GM19467 (cell line): Measurements from ENCODE around the gene PSTPIP1.

Source experiments
- ATAC-seq: cut with Tn5 transposase; IDR thresholded peaks from one replicate; pipeline ENCODE4 v1.9.1; 2021; ENCODE audit warnings: mild to moderate bottlenecking, moderate library complexity; ENCODE audit not compliant: unreplicated experiment

The PSTPIP1 gene

DNA sequence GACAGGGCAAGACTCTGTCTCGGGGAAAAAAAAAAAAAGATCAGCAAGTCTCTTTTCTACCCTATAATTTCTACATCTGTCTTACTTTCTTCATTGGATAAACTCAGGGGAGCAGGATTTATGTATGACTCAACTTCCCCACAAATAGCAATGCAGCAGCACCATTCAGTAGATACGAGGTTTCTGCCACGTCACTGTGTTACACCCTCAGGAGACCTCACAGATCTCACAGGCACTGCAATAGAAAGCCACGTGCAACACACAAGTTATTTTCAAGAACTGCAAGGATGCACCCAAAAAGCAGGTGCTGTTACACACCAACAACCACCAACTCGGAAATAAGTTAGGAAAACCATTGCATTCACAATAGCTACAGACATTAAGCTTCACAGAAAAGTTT, 45.7 kb downstream of the PSTPIP1 start:
- no peak for ATAC-seq

- ATAC-seq: no peak
These were observed 47.5 kb downstream of the PSTPIP1 start for GRCh38 chr15:77042245-77042919.

- ATAC-seq: no peak
These were observed 48.3 kb downstream of the PSTPIP1 start for GRCh38 chr15:77042955-77043920.

- ATAC-seq: no peak
These were observed 49.5 kb downstream of the PSTPIP1 start for GRCh38 chr15:77044228-77045042.

DNA sequence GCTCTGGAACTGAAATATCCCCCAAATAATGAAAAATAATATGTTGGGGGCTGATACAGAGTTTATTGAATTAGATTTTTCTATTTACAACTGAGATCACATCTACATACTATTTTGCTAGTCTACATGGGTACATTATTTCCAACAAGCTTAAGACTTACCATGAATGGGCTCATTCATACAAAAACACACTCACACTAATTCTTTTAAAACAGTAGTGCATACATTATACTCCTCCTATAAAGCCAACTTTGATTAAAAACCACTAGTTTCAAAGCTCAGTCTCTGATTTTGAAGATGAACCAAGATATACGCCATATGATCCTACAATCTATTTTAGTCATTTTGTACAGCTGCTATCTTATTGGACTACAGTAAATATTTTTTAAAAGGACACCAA, 51.1 kb downstream of the PSTPIP1 start:
- ATAC-seq: no peak

GRCh38 chr15:77046704-77047412, 51.9 kb downstream of the PSTPIP1 start:
- no peak for ATAC-seq

DNA sequence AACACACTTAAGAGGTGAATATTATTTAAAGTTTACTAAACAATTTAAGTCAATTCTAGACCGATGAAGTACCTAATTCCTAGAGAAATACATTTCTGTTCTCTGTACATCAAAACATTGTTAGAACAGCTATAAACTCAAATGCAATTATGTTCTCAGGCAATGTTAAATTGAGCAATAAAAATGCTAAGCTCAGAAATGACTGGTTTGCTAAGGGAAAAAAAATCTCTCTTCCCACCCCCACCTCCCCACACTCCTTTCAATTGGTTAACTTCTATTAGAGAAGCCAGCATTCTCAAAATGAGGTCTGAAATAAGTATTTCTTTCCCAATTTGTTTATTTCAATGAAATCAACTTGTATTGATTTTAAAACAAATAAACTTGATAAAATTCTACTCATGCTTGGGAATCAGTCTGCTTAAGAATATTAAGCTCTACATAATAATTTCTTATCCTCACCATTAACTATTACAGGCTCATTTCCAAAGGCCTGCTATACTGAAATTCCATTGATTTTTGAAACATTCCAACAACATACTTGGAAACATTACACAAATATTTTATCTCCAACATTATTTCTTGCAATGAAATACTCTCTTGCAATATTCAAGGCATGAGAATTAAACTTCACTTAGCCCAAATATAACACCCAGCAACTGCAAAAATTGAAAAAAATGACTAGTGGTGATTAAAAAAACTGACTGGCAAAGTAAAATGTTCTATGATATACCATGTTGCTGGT, 53.4 kb downstream of the PSTPIP1 start:
- ATAC-seq: no peak

DNA sequence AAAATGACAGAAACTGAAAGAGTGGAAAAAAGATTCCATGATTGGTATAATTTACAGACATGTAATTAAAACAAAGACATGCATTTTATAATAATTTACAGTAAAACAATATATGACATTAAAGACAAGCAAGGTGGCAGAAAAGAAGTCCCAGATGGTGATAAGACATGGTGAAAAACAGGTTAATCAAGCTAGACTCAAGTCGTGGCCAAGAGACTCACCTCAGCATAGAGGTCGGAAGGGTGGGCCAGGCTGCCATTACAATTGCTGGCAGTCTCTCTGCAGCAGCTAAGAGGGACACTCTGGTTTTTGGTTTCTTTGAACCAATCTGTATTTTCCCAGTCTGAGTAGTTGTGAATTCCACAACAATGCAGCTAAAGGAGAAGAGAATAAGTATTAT, 57.6 kb downstream of the PSTPIP1 start:
- ATAC-seq: no peak

DNA sequence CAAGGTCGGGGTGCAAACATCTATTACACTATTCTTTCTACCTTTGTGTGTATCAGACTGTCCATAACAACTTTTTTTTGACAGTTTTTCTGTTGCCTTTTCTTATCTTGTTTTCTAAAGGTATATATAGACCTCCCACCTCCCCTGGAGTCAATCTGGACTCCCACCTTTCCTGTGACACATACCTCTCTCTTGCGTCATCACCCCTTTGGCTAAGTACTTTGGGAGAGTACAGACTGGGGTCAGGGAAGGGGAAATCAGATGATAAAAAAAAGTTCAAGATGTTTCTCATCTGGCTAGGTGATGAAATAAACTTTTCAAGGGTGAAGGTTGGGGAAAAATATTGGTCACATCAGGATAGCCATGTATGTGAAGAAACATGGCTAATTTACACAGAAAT, 58.8 kb downstream of the PSTPIP1 start:
- ATAC-seq: no peak

DNA sequence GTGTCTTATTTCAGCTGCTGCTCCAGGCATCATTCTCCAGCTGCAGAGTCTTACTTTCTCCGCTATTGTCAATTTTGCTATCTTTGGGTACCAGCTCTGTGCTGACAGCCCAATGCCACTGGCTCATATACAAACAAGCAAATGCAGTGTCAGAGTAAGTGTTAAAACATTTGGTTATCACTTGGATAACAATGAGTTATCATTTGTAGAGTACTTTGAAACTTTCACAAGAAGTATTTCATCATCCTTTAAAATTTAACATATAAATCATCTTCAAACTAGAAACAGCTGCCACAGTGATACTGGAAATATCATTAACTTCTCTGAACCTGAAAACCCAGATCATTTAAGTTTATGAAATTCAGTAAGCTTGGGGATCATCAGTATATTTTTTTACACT, 62.1 kb downstream of the PSTPIP1 start:
- no peak for ATAC-seq

- no peak for ATAC-seq
These were observed 62.8 kb downstream of the PSTPIP1 start for GRCh38 chr15:77057685-77058084.

DNA sequence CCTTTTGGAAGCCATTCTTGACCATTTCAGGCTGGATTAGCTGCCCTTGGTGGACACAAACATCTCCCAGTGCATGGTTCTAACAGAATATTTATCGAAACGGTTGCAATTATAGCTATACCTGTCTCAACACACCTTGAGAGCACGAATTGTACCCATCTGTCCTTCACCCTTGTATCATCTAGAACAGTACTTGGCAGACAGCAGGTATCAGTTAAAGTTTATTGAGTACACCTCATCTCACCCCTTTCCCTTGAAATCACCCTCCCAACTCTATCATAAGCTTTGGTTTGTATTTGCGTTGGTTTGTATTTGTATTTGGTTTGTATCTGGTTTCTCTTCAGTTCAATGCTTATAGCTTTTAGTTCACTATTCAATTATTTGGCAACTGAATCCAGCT, 63.5 kb downstream of the PSTPIP1 start:
- no peak for ATAC-seq

GRCh38 chr15:77059786-77060361, 64.9 kb downstream of the PSTPIP1 start:
- ATAC-seq: peak; percentile 51

DNA sequence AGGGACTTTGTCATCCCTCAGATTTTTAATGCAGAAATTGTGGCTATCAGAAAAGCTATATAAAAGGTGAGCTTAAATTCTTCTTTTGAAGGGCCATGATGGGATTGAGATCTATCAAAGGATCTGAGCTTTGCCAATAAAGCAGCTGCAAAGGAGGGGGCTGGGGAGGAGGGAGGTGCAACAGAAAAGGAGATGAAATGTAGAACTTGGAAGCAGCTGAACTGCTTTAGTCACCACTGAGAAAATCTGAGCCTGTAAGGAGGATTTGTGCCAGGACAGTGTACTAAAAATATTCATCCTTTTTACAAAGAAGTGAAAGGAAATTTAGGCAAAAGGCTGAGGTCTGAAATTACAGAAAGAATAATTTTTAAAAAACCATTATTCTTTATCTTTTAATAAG, 65.6 kb downstream of the PSTPIP1 start:
- ATAC-seq: no peak

DNA sequence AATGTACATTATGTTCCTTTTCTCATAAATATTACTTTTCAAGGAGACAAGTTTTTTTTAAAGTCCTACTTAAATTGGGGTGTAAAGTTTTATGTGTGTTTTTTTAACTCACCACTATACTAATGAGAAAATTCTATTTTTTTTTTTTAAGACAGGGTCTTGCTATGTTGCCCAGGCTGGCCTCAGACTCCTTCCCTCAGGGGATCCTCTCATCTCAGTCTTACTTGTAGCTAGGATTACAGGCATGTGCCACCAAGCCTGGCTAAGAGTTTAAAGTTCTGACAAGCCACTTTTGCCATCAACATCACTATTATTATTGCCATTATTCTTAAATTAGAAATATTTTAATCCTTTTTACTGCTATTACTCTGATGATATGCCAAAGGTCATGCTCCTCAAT, 68.3 kb downstream of the PSTPIP1 start:
- no peak for ATAC-seq

DNA sequence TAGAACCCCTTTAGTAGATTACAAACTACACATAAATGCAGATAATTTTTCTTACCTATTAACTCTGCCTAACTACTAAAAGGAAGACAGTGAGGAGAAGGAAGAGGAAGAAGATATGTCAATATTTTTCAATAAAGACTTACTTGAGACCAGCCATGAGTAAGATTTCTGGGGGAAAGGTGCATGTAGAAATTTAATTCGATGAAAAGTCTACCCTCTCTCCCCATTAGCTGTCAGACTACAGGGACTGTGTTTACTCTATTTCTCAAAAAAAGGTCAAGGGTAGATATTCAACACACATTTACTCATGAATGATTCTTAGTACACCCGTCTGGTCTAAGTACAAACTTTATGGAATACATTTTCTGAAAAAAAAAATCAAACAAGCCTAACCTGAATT, 69.1 kb downstream of the PSTPIP1 start:
- ATAC-seq: no peak

- no peak for ATAC-seq
These were observed 69.8 kb downstream of the PSTPIP1 start for GRCh38 chr15:77064539-77065308.

DNA sequence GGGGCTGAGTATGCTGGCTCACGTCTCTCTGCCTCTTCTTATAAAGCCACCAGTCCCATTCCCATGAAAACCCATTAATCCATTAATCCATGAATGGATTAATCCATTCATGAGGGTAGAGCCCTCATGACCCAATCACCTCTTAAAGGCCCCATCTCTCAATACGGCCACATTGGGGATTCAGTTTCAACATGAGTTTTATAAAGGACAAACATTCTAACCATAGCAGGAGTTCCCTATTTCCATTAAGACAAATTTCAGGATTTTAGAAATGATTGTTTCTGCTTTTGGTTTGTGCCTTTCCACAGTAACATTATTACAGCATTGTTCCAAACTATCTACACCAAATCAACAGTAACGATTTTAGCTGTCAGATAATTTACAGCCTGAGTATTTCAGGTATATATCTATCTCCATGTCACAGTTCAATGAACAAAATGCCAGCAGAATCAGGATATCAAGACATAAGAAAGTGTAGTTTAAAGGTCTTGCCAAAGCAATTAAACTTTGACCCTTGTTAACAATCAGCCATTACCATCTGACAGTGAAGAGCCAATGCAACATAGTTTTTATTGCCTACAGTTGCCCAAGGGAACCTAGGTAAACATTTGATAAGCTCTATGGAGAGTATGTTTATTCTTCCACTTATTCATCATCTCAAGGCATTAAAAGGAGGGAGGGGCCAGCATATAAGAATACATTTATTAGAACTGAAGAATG, 72.2 kb downstream of the PSTPIP1 start:
- no peak for ATAC-seq
